Dendritic cell treated with granulocyte-macrophage colony-stimulating factor and Interleukin-4, amounts not matched to agents 40 ng/mL and 50 ng/mL, for 4 days (primary cell): ENCODE data around the gene RPL13.
"Not testable (repeated sequence)": the region's sequence is repeated elsewhere in the genome, so short reads cannot be mapped to it uniquely, and the experiment has no call there.

Source experiments
- H3K27ac Mint-ChIP-seq: one replicate; pipeline ENCODE4 v1.8.0; 2022; ENCODE audit warnings: mild to moderate bottlenecking, mixed read lengths
- H3K27me3 Mint-ChIP-seq: one replicate; pipeline ENCODE4 v1.8.0; 2022; ENCODE audit warnings: mild to moderate bottlenecking, mixed read lengths
- H3K36me3 Mint-ChIP-seq: one replicate; pipeline ENCODE4 v1.8.0; 2022; ENCODE audit warnings: low read depth, mixed read lengths
- H3K4me1 Mint-ChIP-seq: one replicate; pipeline ENCODE4 v1.8.0; 2022; ENCODE audit warnings: low read depth, mixed read lengths
- H3K4me3 Mint-ChIP-seq: one replicate; pipeline ENCODE4 v1.8.0; 2022; ENCODE audit warnings: mild to moderate bottlenecking, moderate library complexity, mixed read lengths
- H3K9me3 Mint-ChIP-seq: one replicate; pipeline ENCODE4 v1.8.0; 2022; ENCODE audit warnings: mixed read lengths
- intact Hi-C: fragments of 100-400 bp; cut with micrococcal nuclease; formaldehyde crosslinking; loops from one replicate; pipeline ENCODE4 v1.15.0; 2022

Gene RPL13

DNA sequence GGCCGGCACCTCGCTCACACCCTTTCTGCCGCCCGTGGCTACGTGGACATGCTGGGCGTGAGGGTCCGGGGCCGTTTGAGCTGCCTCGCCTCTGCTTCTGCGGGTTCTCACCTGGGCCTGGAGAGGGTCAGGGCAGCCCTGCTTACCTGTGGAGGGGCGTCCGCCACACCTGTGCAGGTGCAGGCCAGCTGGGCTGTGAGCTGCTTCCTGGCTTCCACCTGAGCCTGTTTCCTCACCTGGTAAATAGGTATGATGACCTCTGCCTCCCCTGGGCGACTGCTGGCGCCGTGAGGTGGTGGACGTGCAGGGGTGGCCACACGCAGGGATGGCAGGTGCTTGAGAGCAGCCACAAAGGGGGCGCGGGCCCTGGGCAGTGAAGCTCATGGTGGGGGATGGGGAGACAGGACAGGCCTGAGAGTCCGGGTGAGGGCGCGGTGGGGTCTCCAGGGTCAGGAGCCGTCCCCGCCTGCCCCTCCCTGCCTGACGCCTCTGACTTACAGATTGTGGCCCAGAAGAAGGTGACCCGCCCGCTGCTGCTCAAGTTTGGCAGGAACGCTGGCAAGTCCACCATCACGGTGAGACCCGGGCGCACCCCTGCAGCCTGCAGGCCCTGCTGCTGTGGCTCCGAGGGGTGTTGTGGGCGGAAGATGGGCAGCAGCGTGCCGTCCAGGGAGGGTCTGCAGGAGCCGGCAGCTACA, 22.9 kb downstream of the RPL13 start:
- Mint-ChIP-seq H3K4me1 (no peaks in the 10 kb centered on the region), H3K4me3 (no peak overlapping the region), H3K27me3 (peaks cover 5% of the 10 kb centered on the region), H3K9me3 (no peaks in the 10 kb centered on the region), H3K27ac (no peak overlapping the region), H3K36me3 (no peaks in the 10 kb centered on the region)
- intact Hi-C loops: no loop called here

DNA sequence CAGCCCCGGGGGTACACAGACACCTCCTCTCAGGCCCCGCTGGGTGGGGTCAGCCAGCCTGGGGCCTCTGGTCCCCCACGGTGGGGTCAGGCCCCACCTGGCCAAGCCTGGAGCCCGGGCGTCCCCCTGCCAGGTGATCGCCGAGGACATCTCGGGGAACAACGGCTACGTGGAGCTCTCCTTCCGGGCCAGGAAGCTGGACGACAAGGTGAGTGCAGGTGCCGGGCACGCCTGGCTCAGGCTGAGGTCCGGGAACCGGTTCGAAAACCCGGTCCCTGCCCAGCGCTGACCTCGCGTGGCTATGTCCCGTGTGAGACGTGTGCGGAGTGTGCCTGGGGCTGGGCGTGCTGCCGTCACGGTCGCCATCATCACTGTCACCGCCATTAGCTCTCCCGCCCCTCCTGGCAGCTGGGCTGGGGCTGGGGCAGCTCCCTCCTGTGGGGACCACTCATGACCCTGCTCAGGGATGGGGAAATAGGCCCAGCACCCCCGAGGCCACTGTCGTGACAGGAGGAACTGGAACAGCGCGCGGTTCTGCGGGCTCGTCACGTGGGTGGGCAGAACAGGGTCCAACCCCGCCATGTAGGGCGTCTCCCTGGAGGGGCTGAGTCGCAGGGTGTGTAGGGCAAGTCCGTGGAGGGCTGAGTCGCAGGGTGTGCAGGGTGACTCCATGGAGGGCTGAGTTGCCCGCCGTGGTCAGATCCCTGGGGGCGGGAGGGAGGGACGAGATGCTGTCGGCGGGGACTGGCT, 23.6 kb downstream of the RPL13 start:
- no peaks in the 10 kb centered on the region for H3K36me3 Mint-ChIP-seq
- H3K9me3 Mint-ChIP-seq: no peaks in the 10 kb centered on the region
- no peaks in the 10 kb centered on the region for H3K27me3 Mint-ChIP-seq
- no peak overlapping the region for H3K4me3 Mint-ChIP-seq
- intact Hi-C loops: no loop called here
- no peaks in the 10 kb centered on the region for H3K4me1 Mint-ChIP-seq
- H3K27ac Mint-ChIP-seq: no peak overlapping the region

DNA sequence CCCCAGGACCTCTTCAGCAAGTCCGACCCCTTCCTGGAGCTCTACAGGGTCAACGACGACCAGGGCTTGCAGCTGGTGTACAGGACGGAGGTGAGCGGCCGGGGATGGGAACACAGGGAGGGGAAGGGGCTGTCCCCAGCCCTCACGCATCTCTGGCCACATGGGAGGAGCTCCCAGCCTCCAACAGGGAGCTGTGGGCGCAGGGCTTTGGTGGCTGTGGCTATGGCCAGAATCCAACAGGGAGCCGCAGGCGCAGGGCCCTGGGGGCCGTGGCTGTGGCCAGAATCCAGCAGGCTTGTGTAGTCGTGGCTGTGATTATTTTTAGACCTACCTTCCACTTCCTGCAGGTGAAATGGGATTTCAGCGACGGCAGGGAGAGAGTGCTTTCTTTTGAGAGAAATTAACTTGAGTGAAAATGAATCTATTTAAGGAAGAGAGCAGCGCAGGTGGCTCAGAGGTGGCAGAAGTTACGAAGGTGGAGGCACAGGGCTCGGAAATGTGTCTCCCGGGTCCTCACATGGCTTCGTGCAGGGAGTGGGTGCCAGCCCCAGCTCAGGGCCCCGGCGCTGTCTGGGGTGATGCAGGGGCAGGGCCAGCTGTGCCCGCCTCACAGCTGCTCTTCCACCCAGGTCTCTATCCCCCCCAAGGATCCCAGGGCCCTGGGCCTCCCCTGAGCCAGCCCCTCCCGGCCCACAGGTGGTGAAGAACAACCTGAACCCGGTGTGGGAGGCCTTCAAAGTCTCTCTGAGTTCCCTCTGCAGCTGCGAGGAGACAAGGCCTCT, 24.5 kb downstream of the RPL13 start:
- no peaks in the 10 kb centered on the region for H3K36me3 Mint-ChIP-seq
- H3K27me3 Mint-ChIP-seq: no peaks in the 10 kb centered on the region
- intact Hi-C loops: no loop called here
- no peak overlapping the region for H3K27ac Mint-ChIP-seq
- no peaks in the 10 kb centered on the region for H3K9me3 Mint-ChIP-seq
- no peaks in the 10 kb centered on the region for H3K4me1 Mint-ChIP-seq
- H3K4me3 Mint-ChIP-seq: no peak overlapping the region

DNA sequence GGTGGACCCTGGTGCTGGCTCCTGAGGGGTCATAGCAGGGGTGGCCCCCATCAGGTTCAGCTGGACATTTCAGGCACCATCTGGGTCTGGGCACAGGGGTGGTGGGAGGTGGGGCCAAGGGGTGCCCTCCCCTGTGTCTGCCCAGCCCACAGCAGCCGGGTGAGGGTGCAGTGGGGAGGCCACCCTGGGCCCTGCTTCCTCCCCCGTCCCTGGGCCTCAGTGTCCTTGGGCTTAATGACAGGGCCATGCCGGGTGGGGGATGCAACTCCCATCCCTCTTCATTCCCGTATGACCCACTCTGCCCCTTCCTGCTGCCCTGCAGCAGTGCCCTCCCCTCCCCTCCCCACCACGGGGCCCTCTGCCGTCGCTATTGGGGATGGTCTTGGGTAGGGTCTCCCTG, 25.7 kb downstream of the RPL13 start:
- Mint-ChIP-seq H3K4me3 (no peak overlapping the region), H3K4me1 (no peaks in the 10 kb centered on the region), H3K27ac (no peak overlapping the region), H3K27me3 (no peaks in the 10 kb centered on the region), H3K36me3 (no peaks in the 10 kb centered on the region), H3K9me3 (no peaks in the 10 kb centered on the region)
- intact Hi-C loops: no loop called here

DNA sequence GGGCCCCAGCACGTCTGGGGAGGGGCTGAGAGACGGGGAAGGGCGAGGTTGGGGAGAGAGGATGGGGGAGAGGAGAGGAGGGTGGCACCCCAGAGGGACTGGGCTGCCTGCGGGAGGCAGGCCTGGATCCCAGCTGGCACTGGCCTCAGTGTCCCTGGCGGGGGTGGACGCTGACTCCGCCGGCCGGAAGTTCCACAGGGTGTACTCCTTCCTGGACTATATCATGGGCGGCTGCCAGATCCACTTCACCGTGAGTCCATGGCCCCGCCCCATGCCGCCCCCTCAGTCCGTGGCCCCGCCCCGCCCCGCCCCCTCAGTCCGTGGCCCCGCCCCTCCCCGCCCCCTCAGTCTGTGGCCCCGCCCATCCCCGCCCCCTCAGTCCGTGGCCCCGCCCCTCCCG, 26.4 kb downstream of the RPL13 start:
- no peak overlapping the region for H3K27ac Mint-ChIP-seq
- intact Hi-C loops: no loop called here
- H3K4me3 Mint-ChIP-seq: no peak overlapping the region
- no peaks in the 10 kb centered on the region for H3K27me3 Mint-ChIP-seq
- no peaks in the 10 kb centered on the region for H3K36me3 Mint-ChIP-seq
- H3K4me1 Mint-ChIP-seq: no peaks in the 10 kb centered on the region
- no peaks in the 10 kb centered on the region for H3K9me3 Mint-ChIP-seq

- H3K27ac Mint-ChIP-seq, H3K9me3 Mint-ChIP-seq, H3K27me3 Mint-ChIP-seq, H3K4me1 Mint-ChIP-seq, intact Hi-C loops, H3K36me3 Mint-ChIP-seq, H3K4me3 Mint-ChIP-seq: not testable (repeated sequence)
These were observed 27.2 kb downstream of the RPL13 start for GRCh38 chr16:89587676-89588075.

GRCh38 chr16:89588413-89589109, 28.1 kb downstream of the RPL13 start:
- intact Hi-C loops: no loop called here
- no peaks in the 10 kb centered on the region for H3K36me3 Mint-ChIP-seq
- no peak overlapping the region for H3K27ac Mint-ChIP-seq
- H3K4me1 Mint-ChIP-seq: no peaks in the 10 kb centered on the region
- no peaks in the 10 kb centered on the region for H3K9me3 Mint-ChIP-seq
- H3K4me3 Mint-ChIP-seq: no peak overlapping the region
- H3K27me3 Mint-ChIP-seq: no peaks in the 10 kb centered on the region

- no peaks in the 10 kb centered on the region for H3K27me3 Mint-ChIP-seq
- no peak overlapping the region for H3K27ac Mint-ChIP-seq
- intact Hi-C loops: no loop called here
- no peaks in the 10 kb centered on the region for H3K4me1 Mint-ChIP-seq
- no peaks in the 10 kb centered on the region for H3K36me3 Mint-ChIP-seq
- H3K4me3 Mint-ChIP-seq: no peak overlapping the region
- H3K9me3 Mint-ChIP-seq: no peaks in the 10 kb centered on the region
These were observed 28.9 kb downstream of the RPL13 start for GRCh38 chr16:89589241-89589926.

DNA sequence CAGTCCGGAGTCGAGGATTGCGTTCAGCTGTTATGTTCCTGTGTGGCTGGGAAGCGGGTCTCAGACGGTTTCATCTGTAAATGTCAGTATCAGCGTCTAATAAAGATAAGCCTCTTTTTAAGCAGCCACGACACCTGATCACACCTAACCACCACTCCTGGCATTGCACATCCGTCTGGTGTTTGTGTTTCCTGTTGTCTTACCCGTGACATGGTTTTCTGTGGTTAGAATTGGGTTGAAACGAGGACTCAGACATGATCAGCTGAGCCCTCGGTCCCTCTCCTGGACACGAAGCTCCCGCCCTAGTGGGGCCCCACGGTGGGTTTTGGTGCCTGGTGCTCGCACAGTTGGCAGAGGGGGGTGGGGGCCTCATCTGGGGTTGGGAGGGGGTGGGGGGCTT, 33.4 kb downstream of the RPL13 start:
- intact Hi-C loops: no loop called here
- Mint-ChIP-seq H3K36me3 (no peaks in the 10 kb centered on the region), H3K4me3 (no peak overlapping the region), H3K4me1 (no peaks in the 10 kb centered on the region), H3K9me3 (no peaks in the 10 kb centered on the region), H3K27me3 (no peaks in the 10 kb centered on the region), H3K27ac (no peak overlapping the region)

DNA sequence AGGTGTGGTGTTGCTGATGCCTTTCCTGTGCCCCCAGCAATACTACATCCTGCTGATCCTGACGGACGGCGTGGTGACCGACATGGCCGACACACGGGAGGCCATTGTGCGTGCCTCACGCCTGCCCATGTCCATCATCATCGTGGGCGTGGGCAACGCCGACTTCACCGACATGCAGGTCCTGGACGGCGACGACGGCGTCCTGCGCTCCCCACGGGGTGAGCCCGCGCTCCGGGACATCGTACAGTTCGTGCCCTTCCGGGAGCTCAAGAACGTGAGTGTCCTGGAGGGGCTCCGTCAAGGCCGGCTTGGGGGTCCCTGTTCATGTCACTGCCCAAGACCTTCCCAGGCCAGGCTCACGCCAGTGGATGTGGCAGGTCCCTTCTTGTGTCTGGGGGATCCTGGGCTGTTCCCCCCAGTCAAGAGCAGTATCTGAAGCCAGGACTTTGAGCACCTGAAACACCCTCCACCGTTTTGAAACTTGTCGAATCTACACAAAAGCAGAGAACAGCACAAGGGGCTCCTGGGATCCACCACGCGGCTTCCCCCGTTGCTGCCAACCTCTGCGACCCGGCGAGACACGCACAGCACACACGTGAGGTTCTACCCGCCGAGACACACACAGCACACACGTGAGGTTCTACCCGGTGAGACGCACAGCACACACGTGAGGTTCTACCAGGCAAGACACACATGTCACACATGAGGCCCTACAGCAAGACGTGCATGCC, 35.0 kb downstream of the RPL13 start:
- intact Hi-C loops: no loop called here
- Mint-ChIP-seq H3K36me3 (no peaks in the 10 kb centered on the region), H3K9me3 (no peaks in the 10 kb centered on the region), H3K4me1 (no peaks in the 10 kb centered on the region), H3K27ac (no peak overlapping the region), H3K4me3 (no peak overlapping the region), H3K27me3 (peaks cover 5% of the 10 kb centered on the region)

DNA sequence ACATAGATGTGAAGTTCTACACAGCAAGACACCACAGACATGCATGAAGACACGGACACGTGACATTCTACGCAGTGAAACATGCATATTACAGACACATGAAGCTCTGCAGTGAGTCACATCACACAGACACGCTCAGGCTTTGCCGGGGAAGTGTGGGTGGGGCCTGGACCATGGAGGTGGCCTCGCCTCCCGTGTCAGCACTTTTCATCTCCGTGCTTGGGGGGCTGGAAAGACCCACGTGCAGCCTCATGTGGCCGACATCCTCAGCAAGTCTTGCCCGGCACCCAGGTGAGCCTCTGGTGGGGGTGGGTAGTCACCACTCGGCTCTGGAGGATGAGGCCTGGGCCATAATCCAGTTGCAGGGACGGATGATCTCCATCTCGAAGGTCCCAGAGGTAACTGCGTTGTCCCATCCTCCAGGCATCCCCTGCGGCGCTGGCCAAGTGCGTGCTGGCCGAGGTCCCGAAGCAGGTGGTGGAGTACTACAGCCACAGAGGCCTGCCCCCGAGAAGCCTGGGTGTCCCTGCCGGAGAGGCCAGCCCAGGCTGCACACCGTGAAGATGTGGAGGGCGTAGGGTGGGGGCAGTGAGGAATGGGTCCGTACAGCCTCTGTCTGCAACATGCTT, 35.7 kb downstream of the RPL13 start:
- H3K36me3 Mint-ChIP-seq: no peaks in the 10 kb centered on the region
- intact Hi-C loops: no loop called here
- H3K27me3 Mint-ChIP-seq: peaks cover 12% of the 10 kb centered on the region
- no peak overlapping the region for H3K4me3 Mint-ChIP-seq
- no peak overlapping the region for H3K27ac Mint-ChIP-seq
- H3K9me3 Mint-ChIP-seq: no peaks in the 10 kb centered on the region
- H3K4me1 Mint-ChIP-seq: no peaks in the 10 kb centered on the region

DNA sequence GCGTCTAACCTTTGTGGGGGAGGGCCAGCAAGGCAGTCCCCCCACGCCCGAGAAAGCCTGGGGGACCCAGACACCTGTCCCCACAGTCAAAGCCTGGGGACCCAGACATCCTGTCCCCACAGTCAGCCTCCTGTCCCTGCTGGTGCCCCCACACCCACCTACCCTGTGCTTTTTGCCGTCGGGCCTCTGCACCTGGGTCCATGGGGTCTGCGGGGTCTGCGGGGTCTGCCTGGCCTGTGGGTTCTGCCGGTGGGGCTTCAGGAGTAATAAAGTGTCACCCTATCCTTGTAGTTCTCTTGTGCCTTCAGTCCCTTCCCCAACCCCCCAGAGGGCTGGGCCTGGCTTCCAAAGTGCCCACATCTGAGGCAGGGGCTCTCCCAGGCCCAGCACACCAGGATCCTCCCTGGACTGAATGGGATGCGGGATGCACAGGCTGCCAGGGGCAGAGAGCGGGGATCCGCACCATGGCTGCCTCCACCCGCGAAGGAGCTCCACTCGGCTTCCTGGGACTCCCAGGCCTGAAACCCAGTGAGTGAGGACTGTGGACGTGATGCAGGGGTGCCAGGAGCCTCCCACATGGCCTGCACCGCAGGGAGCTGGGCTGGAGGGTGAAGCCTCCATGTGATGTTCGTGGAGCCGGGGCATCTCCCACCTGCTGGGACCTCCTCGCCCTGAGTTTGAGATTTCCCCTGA, 36.6 kb downstream of the RPL13 start:
- H3K4me3 Mint-ChIP-seq: no peak overlapping the region
- H3K36me3 Mint-ChIP-seq: no peaks in the 10 kb centered on the region
- no peaks in the 10 kb centered on the region for H3K9me3 Mint-ChIP-seq
- no peak overlapping the region for H3K27ac Mint-ChIP-seq
- intact Hi-C loops: no loop called here
- H3K4me1 Mint-ChIP-seq: peaks cover 4% of the 10 kb centered on the region
- peaks cover 19% of the 10 kb centered on the region for H3K27me3 Mint-ChIP-seq
